PFSK-1 (cell line): Measurements from ENCODE around the gene DNM1.

Experiments
- POLR2AphosphoS5 ChIP-seq: IDR thresholded peaks from 2 replicates; pipeline ENCODE4 v1.6.1; 2012; ENCODE audit warnings: low read depth, mild to moderate bottlenecking, control low read depth, low read length, moderate library complexity
- SIN3A ChIP-seq: IDR thresholded peaks from 2 replicates; pipeline ENCODE4 v1.6.1; 2012; ENCODE audit warnings: mild to moderate bottlenecking, low read length, moderate library complexity, borderline replicate concordance; ENCODE audit not compliant: insufficient read depth
- TAF1 ChIP-seq: IDR thresholded peaks from 2 replicates; pipeline ENCODE4 v1.6.1; 2012; ENCODE audit warnings: low read length, control low read depth, borderline replicate concordance; ENCODE audit not compliant: insufficient read depth
- TF ChIP-seq, protein P1 (sequence below), 2 experiments: IDR thresholded peaks; 2 replicates each; pipeline versions ENCODE4 v1.6.1 to v1.8.0; 2011 to 2012; ENCODE audit warnings: low read depth in 2 of 2, low read length in 2 of 2, control low read depth in 1 of 2, inconsistent platforms in 1 of 2, mild to moderate bottlenecking in 1 of 2, moderate library complexity in 1 of 2; ENCODE audit not compliant: insufficient read depth in 1 of 2

DNA sequence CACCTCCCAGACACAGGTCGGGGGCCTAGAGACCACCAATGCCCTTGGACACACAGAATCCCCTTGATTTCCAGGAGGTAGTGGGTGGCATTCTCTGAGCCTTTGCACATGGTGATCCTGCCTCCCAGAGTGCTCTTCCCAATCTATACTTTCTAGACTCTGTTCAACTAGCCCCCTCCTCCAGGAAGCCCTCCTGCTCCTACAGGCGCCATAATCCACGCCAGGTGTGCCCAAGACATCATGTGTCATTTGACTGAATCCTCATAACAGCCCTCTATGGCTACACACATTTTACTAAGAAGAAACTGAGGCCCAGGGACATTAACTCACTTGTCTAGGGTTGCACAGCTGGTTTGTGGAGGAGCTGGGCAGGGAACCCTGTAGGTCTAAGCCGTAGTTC, 36.0 kb upstream of the DNM1 start:
- TF ChIP-seq SIN3A (no peak), POLR2AphosphoS5 (no peak), TAF1 (no peak)
- TF ChIP-seq, protein P1, sequence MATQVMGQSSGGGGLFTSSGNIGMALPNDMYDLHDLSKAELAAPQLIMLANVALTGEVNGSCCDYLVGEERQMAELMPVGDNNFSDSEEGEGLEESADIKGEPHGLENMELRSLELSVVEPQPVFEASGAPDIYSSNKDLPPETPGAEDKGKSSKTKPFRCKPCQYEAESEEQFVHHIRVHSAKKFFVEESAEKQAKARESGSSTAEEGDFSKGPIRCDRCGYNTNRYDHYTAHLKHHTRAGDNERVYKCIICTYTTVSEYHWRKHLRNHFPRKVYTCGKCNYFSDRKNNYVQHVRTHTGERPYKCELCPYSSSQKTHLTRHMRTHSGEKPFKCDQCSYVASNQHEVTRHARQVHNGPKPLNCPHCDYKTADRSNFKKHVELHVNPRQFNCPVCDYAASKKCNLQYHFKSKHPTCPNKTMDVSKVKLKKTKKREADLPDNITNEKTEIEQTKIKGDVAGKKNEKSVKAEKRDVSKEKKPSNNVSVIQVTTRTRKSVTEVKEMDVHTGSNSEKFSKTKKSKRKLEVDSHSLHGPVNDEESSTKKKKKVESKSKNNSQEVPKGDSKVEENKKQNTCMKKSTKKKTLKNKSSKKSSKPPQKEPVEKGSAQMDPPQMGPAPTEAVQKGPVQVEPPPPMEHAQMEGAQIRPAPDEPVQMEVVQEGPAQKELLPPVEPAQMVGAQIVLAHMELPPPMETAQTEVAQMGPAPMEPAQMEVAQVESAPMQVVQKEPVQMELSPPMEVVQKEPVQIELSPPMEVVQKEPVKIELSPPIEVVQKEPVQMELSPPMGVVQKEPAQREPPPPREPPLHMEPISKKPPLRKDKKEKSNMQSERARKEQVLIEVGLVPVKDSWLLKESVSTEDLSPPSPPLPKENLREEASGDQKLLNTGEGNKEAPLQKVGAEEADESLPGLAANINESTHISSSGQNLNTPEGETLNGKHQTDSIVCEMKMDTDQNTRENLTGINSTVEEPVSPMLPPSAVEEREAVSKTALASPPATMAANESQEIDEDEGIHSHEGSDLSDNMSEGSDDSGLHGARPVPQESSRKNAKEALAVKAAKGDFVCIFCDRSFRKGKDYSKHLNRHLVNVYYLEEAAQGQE (IDR thresholded peaks at IDR 0.05; ENCODE audit: insufficient read depth in 1 of 2, low read depth in 2 of 2, low read length in 2 of 2): no peak
